ENCODE measurements around the gene FAM107A.

FAM107A gene

GRCh38 chr3:58594117-58594516, 16.9 kb upstream of the FAM107A start:
- in situ Hi-C loops (cut with MboI; ENCODE audit: low sequenced_read_pairs): no loop called here

GRCh38 chr3:58591517-58592510, 14.6 kb upstream of the FAM107A start:
- in situ Hi-C loops (cut with MboI; ENCODE audit: low sequenced_read_pairs): no loop called here

- in situ Hi-C loops (cut with MboI; ENCODE audit: low sequenced_read_pairs): no loop called here
Observed at GRCh38 chr3:58588030-58588614, 10.9 kb upstream of the FAM107A start.

- in situ Hi-C loops (cut with MboI; ENCODE audit: low sequenced_read_pairs): no loop called here
Observed at GRCh38 chr3:58586776-58587192, 9.6 kb upstream of the FAM107A start.

GRCh38 chr3:58585994-58586393, 8.8 kb upstream of the FAM107A start:
- in situ Hi-C loops (cut with MboI; ENCODE audit: low sequenced_read_pairs): no loop called here

GRCh38 chr3:58585005-58585786, 8.0 kb upstream of the FAM107A start:
- in situ Hi-C loops (cut with MboI; ENCODE audit: low sequenced_read_pairs): no loop called here

- in situ Hi-C loops (cut with MboI; ENCODE audit: low sequenced_read_pairs): no loop called here
Observed at GRCh38 chr3:58584690-58585004, 7.5 kb upstream of the FAM107A start.

- in situ Hi-C loops (cut with MboI; ENCODE audit: low sequenced_read_pairs): no loop called here
Observed at GRCh38 chr3:58581328-58582091, 4.3 kb upstream of the FAM107A start.

GRCh38 chr3:58580826-58581327, 3.7 kb upstream of the FAM107A start:
- in situ Hi-C loops (cut with MboI; ENCODE audit: low sequenced_read_pairs): no loop called here

- in situ Hi-C loops (cut with MboI; ENCODE audit: low sequenced_read_pairs): no loop called here
Observed at GRCh38 chr3:58578873-58579272, 1.7 kb upstream of the FAM107A start.

GRCh38 chr3:58576716-58577115, 475 bp downstream of the FAM107A start:
- in situ Hi-C loops (cut with MboI; ENCODE audit: low sequenced_read_pairs): no loop called here

- in situ Hi-C loops (cut with MboI; ENCODE audit: low sequenced_read_pairs): no loop called here
Observed at GRCh38 chr3:58575971-58576652, 1.1 kb downstream of the FAM107A start.

- in situ Hi-C loops (cut with MboI; ENCODE audit: low sequenced_read_pairs): no loop called here
Observed at GRCh38 chr3:58574682-58575081, 2.5 kb downstream of the FAM107A start.

- in situ Hi-C loops (cut with MboI; ENCODE audit: low sequenced_read_pairs): no loop called here
Observed at GRCh38 chr3:58574106-58574505, 3.1 kb downstream of the FAM107A start.

GRCh38 chr3:58573640-58574039, 3.6 kb downstream of the FAM107A start:
- in situ Hi-C loops (cut with MboI; ENCODE audit: low sequenced_read_pairs): no loop called here

GRCh38 chr3:58572634-58573230, 4.5 kb downstream of the FAM107A start:
- in situ Hi-C loops (cut with MboI; ENCODE audit: low sequenced_read_pairs): no loop called here

GRCh38 chr3:58572013-58572633, 5.1 kb downstream of the FAM107A start:
- in situ Hi-C loops (cut with MboI; ENCODE audit: low sequenced_read_pairs): no loop called here

- in situ Hi-C loops (cut with MboI; ENCODE audit: low sequenced_read_pairs): no loop called here
Observed at GRCh38 chr3:58570851-58571250, 6.3 kb downstream of the FAM107A start.

GRCh38 chr3:58569287-58570001, 7.7 kb downstream of the FAM107A start:
- in situ Hi-C loops (cut with MboI; ENCODE audit: low sequenced_read_pairs): no loop called here

All from HL-60/S4 treated with phorbol 12-myristate 13-acetate at 8.2 ng/mL for 4 days and 3 days (cell line).